K562 (cell line): ENCODE data around the gene PCDH1. TPM values are rescaled to one million over a fixed set of nuclear protein-coding genes. Genes with fewer than 3 reads are reported as not detected.

Source experiments
- BCOR ChIP-seq: fragments of 450-650 bp; IDR thresholded peaks from 2 replicates; pipeline ENCODE4 v1.6.1; 2016
- CBX1 ChIP-seq: sonication (generic); IDR thresholded peaks from 2 replicates; pipeline ENCODE4 v1.6.1; 2016; ENCODE audit warnings: antibody characterized with exemption, low read depth, mild to moderate bottlenecking
- CHD1 ChIP-seq: fragments of 200-600 bp; sonication (generic); IDR thresholded peaks from one replicate; pipeline ENCODE4 v1.6.1; 2012; ENCODE audit warnings: mild to moderate bottlenecking, moderate library complexity, low read length, inconsistent platforms
- EP300 ChIP-seq: IDR thresholded peaks from 2 replicates; pipeline ENCODE4 v1.6.1; 2012; ENCODE audit warnings: low read length, improper control_type of control experiment
- EP400 ChIP-seq: fragments of 450-650 bp; IDR thresholded peaks from 2 replicates; pipeline ENCODE4 v1.6.1; 2017; ENCODE audit warnings: antibody characterized with exemption, mild to moderate bottlenecking, moderate library complexity
- ETV5 ChIP-seq: sonication (generic); formaldehyde crosslinking; IDR thresholded peaks from 2 replicates; pipeline ENCODE4 v1.4.0; 2020; ENCODE audit warnings: low read depth, mild to moderate bottlenecking, missing genetic modification reagents
- GABPB1 ChIP-seq: sonication (generic); formaldehyde crosslinking; IDR thresholded peaks from 2 replicates; pipeline ENCODE4 v1.8.0; 2022; ENCODE audit warnings: mild to moderate bottlenecking, missing genetic modification reagents
- GTF2F1 ChIP-seq: IDR thresholded peaks from 2 replicates; pipeline ENCODE4 v1.6.1; 2011; ENCODE audit warnings: low read depth, low read length, improper control_type of control experiment
- HOXB6 ChIP-seq: fragments of 250-450 bp; sonication (Bioruptor Pico); IDR thresholded peaks from 2 replicates; pipeline ENCODE4 v1.5.1; 2022; ENCODE audit warnings: mild to moderate bottlenecking, borderline replicate concordance
- NFIC ChIP-seq: fragments of 450-650 bp; IDR thresholded peaks from 2 replicates; pipeline ENCODE4 v1.6.1; 2017; ENCODE audit warnings: mild to moderate bottlenecking, inconsistent platforms
- PATZ1 ChIP-seq: fragments of 250-450 bp; sonication (Bioruptor Pico); IDR thresholded peaks from 2 replicates; pipeline ENCODE4 v1.5.0; 2020; ENCODE audit warnings: mild to moderate bottlenecking, borderline replicate concordance
- SRSF3 ChIP-seq: fragments of 200-400 bp; formaldehyde crosslinking; IDR thresholded peaks from 2 replicates; pipeline ENCODE4 v1.6.1; 2016; ENCODE audit warnings: mild to moderate bottlenecking, low read length, moderate library complexity; ENCODE audit not compliant: insufficient read depth
- STAT5A ChIP-seq: IDR thresholded peaks from 2 replicates; pipeline ENCODE4 v1.6.1; 2012; ENCODE audit warnings: low read length, inconsistent platforms, borderline replicate concordance
- ZNF512 ChIP-seq: IDR thresholded peaks from 2 replicates; pipeline ENCODE4 v1.6.1; 2016; ENCODE audit warnings: missing genetic modification characterization, missing compliant biosample characterization
- ZNF644 ChIP-seq: fragments of 200-800 bp; sonication (Bioruptor generic); IDR thresholded peaks from 2 replicates; pipeline ENCODE4 v1.6.1; 2016; ENCODE audit warnings: low read depth, missing genetic modification characterization, missing compliant biosample characterization
- ZNF740 ChIP-seq, 3 experiments: fragments of 200-800 bp in 1 of 3; sonication (Bioruptor generic) in 1 of 3; sonication (generic) in 1 of 3; formaldehyde crosslinking in 1 of 3; IDR thresholded peaks; 2 replicates each; pipeline versions ENCODE4 v1.6.1 to v1.8.0; 2016 to 2022; ENCODE audit warnings: mild to moderate bottlenecking in 2 of 3, missing compliant biosample characterization in 2 of 3, missing genetic modification characterization in 2 of 3, missing genetic modification reagents in 1 of 3
- polyA plus RNA-seq, 8 experiments: library from polyadenylated mRNA; depleted of rRNA in 4 of 8; stranded (reverse) in 5 of 8; unstranded in 3 of 8; fragments of >200 nt; fragmentation: Nextera tagmentation in 2 of 8; fragmentation: Illumina TruSeq in 1 of 8; extraction: Ambion mirVana in 2 of 8; extraction: Trizol in 1 of 8; gene quantifications; 2 replicates each; pipeline versions ENCODE4 v1.2.1 to v1.2.3, GENCODE V29; 2011 to 2014; ENCODE audit warnings: inconsistent platforms in 1 of 8, missing spikeins in 1 of 8
- total RNA-seq, 7 experiments: library from RNA; depleted of rRNA in 6 of 7; stranded (reverse); fragments of >200 nt in 6 of 7; fragmentation: Illumina TruSeq in 2 of 7; extraction: Trizol in 2 of 7; gene quantifications; 2 replicates each; pipeline versions ENCODE4 v1.2.1 to v1.2.3, GENCODE V29; 2011 to 2021; ENCODE audit warnings: low replicate concordance in 1 of 7

PCDH1 gene
- total and polyA plus RNA-seq, 9 of the 15 experiments (the other 6 are each of a cell fraction or from before 2014, with no cell fraction given), result 0.11 to 3.6 (median 1.9) TPM; not detected in 1

- TF ChIP-seq ZNF740 (CRISPR knock-in tag; IDR thresholded peaks at IDR 0.05), result peak; percentile 65; the same call in 1 of the 2 replicates
- TF ChIP-seq ZNF740 (tag; IDR thresholded peaks at IDR 0.05), result no peak
- TF ChIP-seq PATZ1 (CRISPR knock-in tag), result 0 out of 2 replicates have a peak, but pooled peaks have one; percentile 36
- 0 out of 2 replicates have a peak, but pooled peaks have one; percentile 41 for TF ChIP-seq SRSF3
- TF ChIP-seq STAT5A, result no peak
- peak; percentile 29 for TF ChIP-seq EP300
- TF ChIP-seq HOXB6 (CRISPR knock-in tag), result 0 out of 2 replicates have a peak, but pooled peaks have one; percentile 50
- peak; percentile 64; the same call in 1 of the 2 replicates for TF ChIP-seq ETV5
- TF ChIP-seq ZNF512, result no peak
- TF ChIP-seq GABPB1 (CRISPR knock-in tag), result peak; percentile 58
- peak; percentile 87 for TF ChIP-seq EP400
- no peak for TF ChIP-seq GTF2F1
- no peak for TF ChIP-seq CHD1
- TF ChIP-seq NFIC, result 0 out of 2 replicates have a peak, but pooled peaks have one; percentile 9
- no peak; the same call in 1 of the 2 replicates for TF ChIP-seq ZNF644 (tag)
- TF ChIP-seq CBX1, result peak; percentile 2; the same call in 1 of the 2 replicates
- peak; percentile 11; the same call in 1 of the 2 replicates for TF ChIP-seq BCOR
Measured at GRCh38 chr5:141849415-141850243, 28.6 kb downstream of the PCDH1 start (continued).
